H9 (cell line): ENCODE results near the gene NRXN3. TPM values are rescaled to one million over a fixed set of nuclear protein-coding genes. Genes with fewer than 3 reads are reported as not detected.

Source experiments
- DNase-seq: peaks from one replicate; pipeline ENCODE4 v3.0.0-alpha.2; 2017
- H2AFZ ChIP-seq: one replicate; pipeline ENCODE4 v1.6.1; 2013; ENCODE audit warnings: mild to moderate bottlenecking, low read length, control low read depth, moderate library complexity
- H2AK5ac ChIP-seq: 2 replicates; pipeline ENCODE4 v1.6.1; 2013; ENCODE audit warnings: low read length, control low read depth, mixed read lengths; ENCODE audit not compliant: insufficient read length
- H2BK120ac ChIP-seq: one replicate; pipeline ENCODE4 v1.6.1; 2013; ENCODE audit warnings: low read depth, mild to moderate bottlenecking, low read length, control low read depth, inconsistent platforms; ENCODE audit not compliant: poor library complexity, severe bottlenecking
- H2BK12ac ChIP-seq: 2 replicates; pipeline ENCODE4 v1.6.1; 2013; ENCODE audit warnings: low read length, control low read depth, mixed read lengths, low read depth; ENCODE audit not compliant: insufficient read length
- H2BK15ac ChIP-seq: 2 replicates; pipeline ENCODE4 v1.6.1; 2013; ENCODE audit warnings: low read depth, low read length, control low read depth
- H2BK20ac ChIP-seq: one replicate; pipeline ENCODE4 v1.6.1; 2013; ENCODE audit warnings: low read depth, mild to moderate bottlenecking, low read length, control low read depth, inconsistent platforms; ENCODE audit not compliant: poor library complexity, severe bottlenecking
- H2BK5ac ChIP-seq: 2 replicates; pipeline ENCODE4 v1.6.1; 2013; ENCODE audit warnings: low read length, control low read depth, mixed read lengths; ENCODE audit not compliant: insufficient read length
- H3K14ac ChIP-seq: 2 replicates; pipeline ENCODE4 v1.6.1; 2013; ENCODE audit warnings: low read length, control low read depth; ENCODE audit not compliant: insufficient read depth
- H3K18ac ChIP-seq: 2 replicates; pipeline ENCODE4 v1.6.1; 2013; ENCODE audit warnings: low read depth, mild to moderate bottlenecking, mixed read lengths, low read length, control low read depth; ENCODE audit not compliant: insufficient read length
- H3K23ac ChIP-seq: 2 replicates; pipeline ENCODE4 v1.6.1; 2013; ENCODE audit warnings: low read length, control low read depth, mixed read lengths, low read depth; ENCODE audit not compliant: insufficient read length
- H3K23me2 ChIP-seq: 2 replicates; pipeline ENCODE4 v1.6.1; 2013; ENCODE audit warnings: low read depth, mild to moderate bottlenecking, mixed read lengths, low read length, control low read depth; ENCODE audit not compliant: insufficient read length, poor library complexity, severe bottlenecking
- H3K27ac ChIP-seq: 2 replicates; pipeline ENCODE4 v1.5.1; 2013; ENCODE audit warnings: low read length, control low read depth, mixed read lengths, low read depth; ENCODE audit not compliant: insufficient read length
- H3K27me3 ChIP-seq: 2 replicates; pipeline ENCODE4 v1.6.1; 2013; ENCODE audit warnings: low read length, control low read depth, inconsistent platforms; ENCODE audit not compliant: insufficient read depth
- H3K4ac ChIP-seq: 2 replicates; pipeline ENCODE4 v1.6.1; 2013; ENCODE audit warnings: low read depth, mild to moderate bottlenecking, control low read depth, inconsistent platforms, low read length, moderate library complexity
- H3K4me1 ChIP-seq: 2 replicates; pipeline ENCODE4 v1.6.1; 2013; ENCODE audit warnings: low read length, control low read depth, inconsistent platforms; ENCODE audit not compliant: insufficient read depth
- H3K4me2 ChIP-seq: 2 replicates; pipeline ENCODE4 v1.6.1; 2013; ENCODE audit warnings: low read length, control low read depth, mixed read lengths; ENCODE audit not compliant: insufficient read length, insufficient read depth
- H3K56ac ChIP-seq: 2 replicates; pipeline ENCODE4 v1.6.1; 2013; ENCODE audit warnings: low read depth, mild to moderate bottlenecking, mixed read lengths, low read length, control low read depth; ENCODE audit not compliant: insufficient read length
- H3K79me1 ChIP-seq: 2 replicates; pipeline ENCODE4 v1.6.1; 2013; ENCODE audit warnings: low read depth, mild to moderate bottlenecking, moderate library complexity, low read length, control low read depth, inconsistent platforms; ENCODE audit not compliant: insufficient read depth, poor library complexity, severe bottlenecking
- H3K79me2 ChIP-seq: 2 replicates; pipeline ENCODE4 v1.6.1; 2013; ENCODE audit warnings: low read length, control low read depth, inconsistent platforms; ENCODE audit not compliant: insufficient read depth
- H3K9ac ChIP-seq: 2 replicates; pipeline ENCODE4 v1.6.1; 2013; ENCODE audit warnings: low read length, control low read depth, mixed read lengths; ENCODE audit not compliant: insufficient read length; ENCODE audit errors: extremely low read depth
- H3K9me3 ChIP-seq: one replicate; pipeline ENCODE4 v1.6.1; 2013; ENCODE audit warnings: low read depth, low read length, inconsistent platforms; ENCODE audit not compliant: control insufficient read depth
- H3T11ph ChIP-seq: one replicate; pipeline ENCODE4 v1.6.1; 2013; ENCODE audit warnings: mild to moderate bottlenecking, low read length, control low read depth, inconsistent platforms
- H4K20me1 ChIP-seq: one replicate; pipeline ENCODE4 v1.6.1; 2013; ENCODE audit not compliant: control insufficient read depth, insufficient read length, insufficient read depth
- H4K5ac ChIP-seq: 2 replicates; pipeline ENCODE4 v1.6.1; 2013; ENCODE audit warnings: low read depth, mild to moderate bottlenecking, mixed read lengths, low read length, control low read depth; ENCODE audit not compliant: insufficient read length
- H4K8ac ChIP-seq: replicated peaks from 2 replicates; pipeline ENCODE4 v1.6.1; 2013; ENCODE audit warnings: low read length, control low read depth, mixed read lengths, low read depth; ENCODE audit not compliant: insufficient read length
- H4K91ac ChIP-seq: 2 replicates; pipeline ENCODE4 v1.6.1; 2013; ENCODE audit warnings: low read depth, mild to moderate bottlenecking, moderate library complexity, mixed read lengths, low read length, control low read depth; ENCODE audit not compliant: insufficient read length
- H3K27ac Mint-ChIP-seq, 3 experiments: 2 replicates in 2 of 3; 3 replicates in 1 of 3; pipeline ENCODE4 v1.8.0; 2020 to 2021; ENCODE audit warnings: mixed read lengths in 3 of 3, mild to moderate bottlenecking in 1 of 3, moderate library complexity in 1 of 3
- H3K27me3 Mint-ChIP-seq: 2 replicates; pipeline ENCODE4 v1.8.0; 2021; ENCODE audit warnings: low read depth, mild to moderate bottlenecking, moderate library complexity, mixed read lengths
- H3K36me3 Mint-ChIP-seq, 3 experiments: 2 replicates in 2 of 3; 3 replicates in 1 of 3; pipeline ENCODE4 v1.8.0; 2020 to 2021; ENCODE audit warnings: low read depth in 3 of 3, mixed read lengths in 3 of 3; ENCODE audit not compliant: insufficient read depth in 1 of 3
- H3K4me1 Mint-ChIP-seq, 2 experiments: 2 replicates each; pipeline ENCODE4 v1.8.0; 2020; ENCODE audit warnings: mixed read lengths in 2 of 2
- H3K4me3 Mint-ChIP-seq, 2 experiments: 2 replicates in 1 of 2; 3 replicates in 1 of 2; pipeline ENCODE4 v1.8.0; 2020 to 2021; ENCODE audit warnings: mild to moderate bottlenecking in 2 of 2, mixed read lengths in 2 of 2, moderate library complexity in 1 of 2
- H3K9me3 Mint-ChIP-seq, 2 experiments: 2 replicates in 1 of 2; 3 replicates in 1 of 2; pipeline ENCODE4 v1.8.0; 2020; ENCODE audit warnings: mild to moderate bottlenecking in 2 of 2, mixed read lengths in 2 of 2, moderate library complexity in 1 of 2
- CTCF ChIP-seq: fragments of 200-600 bp; sonication (generic); conservative IDR thresholded peaks from 3 replicates; pipeline ENCODE4 v1.8.0; 2021; ENCODE audit warnings: antibody characterized with exemption, mild to moderate bottlenecking
- WGBS: extraction: QIAGEN DNeasy Blood & Tissue Kit; methylation state at CpG from one replicate; pipeline ENCODE4 v1.1.7; 2013; ENCODE audit warnings: missing lambda C conversion rate, low lambda C conversion rate, mixed read lengths; ENCODE audit not compliant: insufficient read length; ENCODE audit errors: extremely low coverage; 5-methylcytosine and 5-hydroxymethylcytosine counted together
- total RNA-seq: library from RNA; stranded (reverse); gene quantifications from 2 replicates; pipeline ENCODE4 v1.2.1, GENCODE V29; 2021

NRXN3 gene
- total RNA-seq, 1 experiment from 2014 or later, result 1.8 TPM

- no peak overlapping the region for H3K23ac ChIP-seq
- no peaks in the 10 kb centered on the region for H4K20me1 ChIP-seq
- no peak overlapping the region for H3K56ac ChIP-seq
- no peak overlapping the region for H2AK5ac ChIP-seq
- H3K79me2 ChIP-seq, result no peaks in the 10 kb centered on the region
- no peak overlapping the region for H4K91ac ChIP-seq
- DNase-seq, result no peak
- H4K5ac ChIP-seq, result no peak overlapping the region
- H2AFZ ChIP-seq, result no peak overlapping the region
- H2BK12ac ChIP-seq, result no peak overlapping the region
- H2BK5ac ChIP-seq, result no peak overlapping the region
- H2BK120ac ChIP-seq, result no peak overlapping the region
- WGBS, result no CpG with 5 or more reads among the region's 3 CpGs
- no peak overlapping the region for H3K4ac ChIP-seq
- H3K27ac Mint-ChIP-seq, result no peak overlapping the region
- no peak overlapping the region for H3K27ac ChIP-seq
- no peaks in the 10 kb centered on the region for H3K27me3 Mint-ChIP-seq
- H3K4me1 Mint-ChIP-seq, result no peaks in the 10 kb centered on the region
- H3K9ac ChIP-seq, result no peak overlapping the region
- no peaks in the 10 kb centered on the region for H3K23me2 ChIP-seq
- no peak overlapping the region for H3K14ac ChIP-seq
- no peak overlapping the region for H3T11ph ChIP-seq
- H3K4me2 ChIP-seq, result no peak overlapping the region
- no peaks in the 10 kb centered on the region for H3K4me1 ChIP-seq
- no peaks in the 10 kb centered on the region for H3K9me3 ChIP-seq
- no peak overlapping the region for H2BK15ac ChIP-seq
- H4K8ac ChIP-seq, result no peak overlapping the region
- no peak for TF ChIP-seq CTCF
- H3K27me3 ChIP-seq, result no peaks in the 10 kb centered on the region
- no peaks in the 10 kb centered on the region for H3K79me1 ChIP-seq
- H3K9me3 Mint-ChIP-seq, result peaks cover 0 to under 1% of the 10 kb centered on the region in 2 experiments; a peak in 3 of 5 replicates
- H3K18ac ChIP-seq, result no peak overlapping the region
- no peak overlapping the region for H2BK20ac ChIP-seq
- no peaks in the 10 kb centered on the region for H3K36me3 Mint-ChIP-seq
- no peak overlapping the region for H3K4me3 Mint-ChIP-seq
Measured at GRCh38 chr14:79525416-79525815, 1355.2 kb downstream of the NRXN3 start.
